ENCODE data around the gene TOMM7. TPM values are rescaled to one million over a fixed set of nuclear protein-coding genes. Genes with fewer than 3 reads are reported as not detected.

The TOMM7 gene
- total and polyA plus RNA-seq, 9 of the 15 experiments (the other 6 are each of a cell fraction or from before 2014, with no cell fraction given): 283 to 1,717 (median 638) TPM

GRCh38 chr7:22854158-22855048 is 31.8 kb upstream of the TOMM7 start (continued):
- TF ChIP-seq RBM25 (IDR thresholded peaks at IDR 0.05; ENCODE audit: low read depth, low read length, severe bottlenecking) (no peak), ZNF232 (CRISPR knock-in tag; IDR thresholded peaks at IDR 0.05) (peak; percentile 85; the same call in 1 of the 2 replicates), CBX3 (IDR thresholded peaks at IDR 0.05; ENCODE audit: borderline replicate concordance in 1 of 2, low read length in 2 of 2) (peak in 1 of 2 experiments; percentile 51; a peak in 1 of 3 replicates), DDX20 (tag; IDR thresholded peaks at IDR 0.05; ENCODE audit: low read depth) (no peak), NFIC (IDR thresholded peaks at IDR 0.05) (peak; percentile 25; the same call in 1 of the 2 replicates), RAD21 (CRISPR knock-in tag; conservative IDR thresholded peaks at IDR 0.05 in 1 of 2, IDR thresholded peaks at IDR 0.05 in 1 of 2) (0 out of 4 replicates have a peak, but pooled peaks of 1 of the 2 experiments have one; percentile 13), ZNF280B (CRISPR knock-in tag; IDR thresholded peaks at IDR 0.05) (no peak), PTRF (tag; IDR thresholded peaks at IDR 0.05) (no peak), SAP30 (IDR thresholded peaks at IDR 0.05; ENCODE audit: borderline replicate concordance, insufficient read depth, low read depth, low read length, poor library complexity, severe bottlenecking) (peak; percentile 71), PRDM10 (IDR thresholded peaks at IDR 0.05; ENCODE audit: partially characterized antibody) (peak; percentile 64), HDAC1 (IDR thresholded peaks at IDR 0.05) (peak in 1 of 2 experiments; percentile 89; a peak in 2 of 4 replicates), JUND (IDR thresholded peaks at IDR 0.05; ENCODE audit: borderline replicate concordance, low read depth, low read length) (peak; percentile 22; the same call in 1 of the 2 replicates), JUND (tag; IDR thresholded peaks at IDR 0.05; ENCODE audit: borderline replicate concordance, low read depth, low read length) (no peak; the same call in 2 of the 3 replicates), DMBX1 (CRISPR knock-in tag; IDR thresholded peaks at IDR 0.05; ENCODE audit: borderline replicate concordance) (no peak; the same call in 1 of the 2 replicates), MAFG (tag; conservative IDR thresholded peaks at IDR 0.05) (no peak), HIVEP1 (CRISPR knock-in tag; IDR thresholded peaks at IDR 0.05) (peak; percentile 78; the same call in 1 of the 2 replicates), ZBTB7A (IDR thresholded peaks at IDR 0.05; ENCODE audit: borderline replicate concordance, control insufficient read depth, low read depth, low read length) (peak; percentile 86), SNIP1 (IDR thresholded peaks at IDR 0.05; ENCODE audit: low read depth) (no peak), BACH1 (tag; IDR thresholded peaks at IDR 0.05) (no peak), THRA (IDR thresholded peaks at IDR 0.05) (no peak)

Data from K562 (cell line).